AG04450 (cell line): ENCODE data around the gene UBL5. TPM values are rescaled to one million over a fixed set of nuclear protein-coding genes. Genes with fewer than 3 reads are reported as not detected.

Experiments
- CTCF ChIA-PET: fragments of 300-600, 350-600 bp; formaldehyde crosslinking; extraction: SDS; loops from one replicate; lab custom pipeline; 2022; ENCODE audit warnings: antibody characterized with exemption, inconsistent platforms; lab: Charles Lee
- POLR2A ChIA-PET: fragments of 350-600 bp; formaldehyde crosslinking; extraction: SDS; loops from one replicate; lab custom pipeline; 2021; ENCODE audit warnings: antibody characterized with exemption, inconsistent platforms; lab: Yijun Ruan, JAX
- DNase-seq: peaks from one replicate; pipeline ENCODE4 v3.0.0-alpha.2; 2011; ENCODE audit warnings: low read depth, low spot score
- H3K27ac ChIP-seq: one replicate; pipeline ENCODE4 v1.5.1; 2012; ENCODE audit warnings: low read depth, low read length, control low read depth
- H3K27me3 ChIP-seq: one replicate; pipeline ENCODE4 v1.6.0; 2012; ENCODE audit warnings: low read length; ENCODE audit not compliant: control insufficient read depth, insufficient read depth
- H3K4me3 ChIP-seq: 2 replicates; pipeline ENCODE4 v1.5.1; 2011; ENCODE audit warnings: mild to moderate bottlenecking, low read depth, low read length, control low read depth
- H3K9me3 ChIP-seq: 2 replicates; pipeline ENCODE4 v1.5.1; 2012; ENCODE audit warnings: low read length; ENCODE audit not compliant: control insufficient read depth, insufficient read depth
- CTCF ChIP-seq: IDR thresholded peaks from 2 replicates; pipeline ENCODE4 v1.5.1; 2011; ENCODE audit warnings: low read depth, low read length, control low read depth, inconsistent platforms
- polyA plus RNA-seq: library from polyadenylated mRNA; depleted of rRNA; stranded (reverse); fragments of >200 nt; gene quantifications from 2 replicates; pipeline ENCODE4 v1.2.3, GENCODE V29; 2011

UBL5 gene
- polyA plus RNA-seq, 1 experiment = 734 TPM

GRCh38 chr19:9857920-9858746 is 30.4 kb downstream of the UBL5 start:
- no peaks in the 10 kb centered on the region for H3K27me3 ChIP-seq
- TF ChIP-seq CTCF = no peak
- peaks cover 14% of the 10 kb centered on the region for H3K9me3 ChIP-seq
- no peak overlapping the region for H3K4me3 ChIP-seq
- ChIA-PET POLR2A (no interaction called here), CTCF (interaction anchor here (0.6 to 1.3 kb wide), 2 partner anchors 27 to 141 kb away, joined by 3 to 5 read pairs; no protein-coding TSS in a partner anchor)
- no peak for DNase-seq
- H3K27ac ChIP-seq = no peak overlapping the region

GRCh38 chr19:9858766-9859165 is 31.0 kb downstream of the UBL5 start:
- Histone ChIP-seq H3K27ac (no peak overlapping the region), H3K9me3 (peaks cover 14% of the 10 kb centered on the region), H3K4me3 (no peak overlapping the region), H3K27me3 (no peaks in the 10 kb centered on the region)
- ChIA-PET POLR2A (no interaction called here), CTCF (interaction anchor here (0.6 to 1.3 kb wide), 2 partner anchors 27 to 140 kb away, joined by 3 to 5 read pairs; no protein-coding TSS in a partner anchor)
- no peak for DNase-seq
- no peak for TF ChIP-seq CTCF

GRCh38 chr19:9860407-9860806 is 32.7 kb downstream of the UBL5 start:
- ChIA-PET CTCF (interaction anchor here (0.6 to 1.8 kb wide), 2 partner anchors 9 to 13 kb away, joined by 3 to 4 read pairs; no protein-coding TSS in a partner anchor), POLR2A (interaction anchor here (0.8 kb wide), 1 partner anchor 9 kb away, joined by 4 read pairs; no protein-coding TSS in a partner anchor)
- H3K27me3 ChIP-seq = no peaks in the 10 kb centered on the region
- no peak overlapping the region for H3K4me3 ChIP-seq
- H3K27ac ChIP-seq = no peak overlapping the region
- no peak for DNase-seq
- peaks cover 5% of the 10 kb centered on the region; the same call in 1 of the 2 replicates for H3K9me3 ChIP-seq
- no peak for TF ChIP-seq CTCF

- no peak for TF ChIP-seq CTCF
- Histone ChIP-seq H3K27me3 (no peaks in the 10 kb centered on the region), H3K27ac (no peak overlapping the region), H3K4me3 (no peak overlapping the region), H3K9me3 (peaks cover 5% of the 10 kb centered on the region; the same call in 1 of the 2 replicates)
- ChIA-PET POLR2A (no interaction called here), CTCF (no interaction called here)
- DNase-seq = no peak
Observed at GRCh38 chr19:9861503-9861902, 33.8 kb downstream of the UBL5 start.

- DNase-seq = no peak
- no peak overlapping the region for H3K27ac ChIP-seq
- ChIA-PET POLR2A (no interaction called here), CTCF (no interaction called here)
- H3K4me3 ChIP-seq = no peak overlapping the region
- no peaks in the 10 kb centered on the region for H3K27me3 ChIP-seq
- no peaks in the 10 kb centered on the region for H3K9me3 ChIP-seq
- no peak for TF ChIP-seq CTCF
Observed at GRCh38 chr19:9862938-9863337, 35.2 kb downstream of the UBL5 start.
